ENCODE measurements around the gene EBF3. TPM values are rescaled to one million over a fixed set of nuclear protein-coding genes. Genes with fewer than 3 reads are reported as not detected.

Gene EBF3
- total RNA-seq, 4 donors from 2014 or later, result 1.5 to 4.1 (median 1.9) TPM; not detected in 1

GRCh38 chr10:129785536-129785981 is 178.5 kb downstream of the EBF3 start:
- DNase-seq, result peak in 1 of 3 donors; percentile 38
- no peak for TF ChIP-seq CTCF (IDR thresholded peaks at IDR 0.05)
- TF ChIP-seq POLR2A (IDR thresholded peaks at IDR 0.05), result no peak
- Histone ChIP-seq H3K27ac (no peak overlapping the region), H3K36me3 (no peaks in the 10 kb centered on the region), H3K27me3 (no peaks in the 10 kb centered on the region), H3K4me3 (no peak overlapping the region), H3K9me3 (peaks cover 0 to 5% (median 0%) of the 10 kb centered on the region in 4 donors), H3K4me1 (no peaks in the 10 kb centered on the region)

Small RNA genes lying within 50 kb of the gene (small RNA-seq; reads per million reads assigned to genes)
- 0 reads per million in 2 donors for gene AL354950.2
- 0 reads per million in 2 donors for gene MIR4297

Other genes starting within 250 kb of the EBF3 start
- 1 to 10 TPM in 3 of 4 donors, not detected in 1; 1.6 to 5.8 (median 3.7) TPM for gene C10orf143, start 146.6 kb upstream of the EBF3 start, total RNA-seq
- gene GLRX3, start 172.1 kb upstream of the EBF3 start, total RNA-seq, result 10 to 100 TPM; 23.9 to 53.8 (median 30.6) TPM

All from Peyer's patch (tissue), 4 donors.